Tibial nerve (tissue), 4 donors: ENCODE measurements around the gene SDF2L1. TPM values are rescaled to one million over a fixed set of nuclear protein-coding genes. Genes with fewer than 3 reads are reported as not detected.

Source experiments
- DNase-seq, 2 donors: peaks; one replicate each; pipeline ENCODE4 v3.0.0-alpha.2; 2019; ENCODE audit warnings: low spot score in 2 of 2
- H3K27ac ChIP-seq, 4 donors: fragments of 200-600 bp; sonication (generic) in 3 of 4; one replicate each; pipeline ENCODE4 v1.5.1; 2017 to 2019; ENCODE audit warnings: mild to moderate bottlenecking in 1 of 4
- H3K27me3 ChIP-seq, 2 donors: fragments of 200-600 bp; sonication (generic) in 1 of 2; one replicate each; pipeline versions ENCODE4 v1.5.1 to v1.6.0; 2017 to 2019
- H3K36me3 ChIP-seq, 3 donors: fragments of 200-600 bp; sonication (generic); one replicate each; pipeline ENCODE4 v1.5.1; 2018 to 2019
- H3K4me1 ChIP-seq, 4 donors: fragments of 200-600 bp; sonication (generic) in 3 of 4; one replicate each; pipeline ENCODE4 v1.5.1; 2017 to 2019
- H3K4me3 ChIP-seq, 4 donors: fragments of 200-600 bp; sonication (generic) in 3 of 4; one replicate each; pipeline ENCODE4 v1.5.1; 2017 to 2019; ENCODE audit warnings: mild to moderate bottlenecking in 1 of 4, moderate library complexity in 1 of 4
- H3K9me3 ChIP-seq, 4 donors: fragments of 200-600 bp; sonication (generic) in 3 of 4; one replicate each; pipeline ENCODE4 v1.5.1; 2017 to 2019
- EP300 ChIP-seq, 2 donors: sonication (generic); formaldehyde crosslinking; IDR thresholded peaks; one replicate each; pipeline ENCODE4 v1.6.1; 2017; ENCODE audit warnings: antibody characterized with exemption in 2 of 2, mild to moderate bottlenecking in 1 of 2
- POLR2A ChIP-seq, 2 donors: fragments of 450-650 bp; IDR thresholded peaks; one replicate each; pipeline ENCODE4 v1.6.1; 2017; ENCODE audit warnings: antibody characterized with exemption in 2 of 2, mild to moderate bottlenecking in 2 of 2, moderate library complexity in 2 of 2
- WGBS, 2 donors: methylation state at CpG; one replicate each; pipeline ENCODE4 v1.1.5; 2018; 5-methylcytosine and 5-hydroxymethylcytosine counted together
- total RNA-seq, 4 donors: library from RNA; depleted of rRNA; stranded (reverse); fragments of >200 nt; gene quantifications; one replicate each; pipeline ENCODE4 v1.1.0, GENCODE V29; 2016
- TF ChIP-seq, protein P1 (sequence below), 5 experiments: fragments of 200-600 bp in 3 of 5; fragments of 450-650 bp in 2 of 5; sonication (generic) in 3 of 5; IDR thresholded peaks; one replicate each; pipeline ENCODE4 v1.5.1; 2016 to 2019; ENCODE audit warnings: antibody characterized with exemption in 5 of 5, mild to moderate bottlenecking in 3 of 5, moderate library complexity in 2 of 5

SDF2L1 gene
- total RNA-seq, 4 donors from 2014 or later = 11.4 to 62.7 (median 31.5) TPM

DNA sequence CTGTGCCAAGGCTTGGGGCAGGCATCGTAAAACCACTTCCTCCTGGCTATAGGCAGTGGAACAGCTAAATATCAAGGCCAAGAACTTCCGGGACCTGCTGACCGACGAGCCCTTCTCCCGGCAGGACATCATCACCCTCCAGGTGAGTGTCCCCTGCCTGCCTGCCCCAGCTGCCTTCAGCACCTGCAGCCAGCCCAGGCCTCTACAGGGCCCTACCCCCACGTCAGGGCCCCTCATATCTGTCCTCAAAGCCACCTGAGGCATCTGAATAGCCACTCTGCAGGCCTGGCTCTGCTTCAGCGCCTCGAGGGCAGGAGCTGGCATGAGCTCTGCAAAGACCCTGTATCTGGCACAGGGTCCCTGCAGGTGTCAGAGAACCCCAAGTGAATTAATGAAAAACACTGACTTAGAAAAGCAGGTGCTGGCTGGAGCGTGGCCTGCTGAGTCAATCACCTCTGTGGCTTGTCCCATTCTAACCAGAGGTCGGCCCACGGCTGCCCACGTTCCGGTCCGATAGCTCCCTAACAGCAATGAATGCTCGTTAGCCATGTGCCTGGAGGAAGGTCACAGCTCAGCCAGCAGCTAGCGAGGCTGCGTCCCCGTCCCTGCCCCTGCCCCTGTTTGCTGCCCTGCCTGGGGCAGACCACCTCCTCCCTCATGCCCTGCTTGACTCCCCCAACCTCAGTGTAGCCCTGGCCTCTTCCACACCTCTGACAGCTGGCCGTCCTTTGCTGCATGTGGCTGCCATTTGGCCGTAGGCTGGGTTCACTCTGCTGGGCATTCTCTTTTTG lies 40.5 kb downstream of the SDF2L1 start:
- Histone ChIP-seq H3K4me3 (no peak overlapping the region), H3K27me3 (no peaks in the 10 kb centered on the region), H3K27ac (no peak overlapping the region), H3K4me1 (no peaks in the 10 kb centered on the region), H3K9me3 (no peaks in the 10 kb centered on the region), H3K36me3 (peaks cover 2 to 86% (median 9%) of the 10 kb centered on the region in 3 donors)
- TF ChIP-seq, protein P1, sequence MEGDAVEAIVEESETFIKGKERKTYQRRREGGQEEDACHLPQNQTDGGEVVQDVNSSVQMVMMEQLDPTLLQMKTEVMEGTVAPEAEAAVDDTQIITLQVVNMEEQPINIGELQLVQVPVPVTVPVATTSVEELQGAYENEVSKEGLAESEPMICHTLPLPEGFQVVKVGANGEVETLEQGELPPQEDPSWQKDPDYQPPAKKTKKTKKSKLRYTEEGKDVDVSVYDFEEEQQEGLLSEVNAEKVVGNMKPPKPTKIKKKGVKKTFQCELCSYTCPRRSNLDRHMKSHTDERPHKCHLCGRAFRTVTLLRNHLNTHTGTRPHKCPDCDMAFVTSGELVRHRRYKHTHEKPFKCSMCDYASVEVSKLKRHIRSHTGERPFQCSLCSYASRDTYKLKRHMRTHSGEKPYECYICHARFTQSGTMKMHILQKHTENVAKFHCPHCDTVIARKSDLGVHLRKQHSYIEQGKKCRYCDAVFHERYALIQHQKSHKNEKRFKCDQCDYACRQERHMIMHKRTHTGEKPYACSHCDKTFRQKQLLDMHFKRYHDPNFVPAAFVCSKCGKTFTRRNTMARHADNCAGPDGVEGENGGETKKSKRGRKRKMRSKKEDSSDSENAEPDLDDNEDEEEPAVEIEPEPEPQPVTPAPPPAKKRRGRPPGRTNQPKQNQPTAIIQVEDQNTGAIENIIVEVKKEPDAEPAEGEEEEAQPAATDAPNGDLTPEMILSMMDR (IDR thresholded peaks at IDR 0.05) = no peak
- TF ChIP-seq EP300 (IDR thresholded peaks at IDR 0.05) (no peak), POLR2A (IDR thresholded peaks at IDR 0.05) (no peak)
- no peak for DNase-seq
- 85 to 95% methylated on average over 17 to 19 of the region's 20 CpGs for WGBS, 2 donors

GRCh38 chr22:21683401-21683811 lies 41.3 kb downstream of the SDF2L1 start:
- Histone ChIP-seq H3K27ac (no peak overlapping the region), H3K4me1 (no peaks in the 10 kb centered on the region), H3K27me3 (no peaks in the 10 kb centered on the region), H3K4me3 (no peak overlapping the region), H3K9me3 (no peaks in the 10 kb centered on the region), H3K36me3 (peaks cover 2 to 86% (median 10%) of the 10 kb centered on the region in 3 donors)
- DNase-seq = no peak
- WGBS, 2 donors = 92 to 95% methylated on average over 6 to 7 of the region's 7 CpGs
- TF ChIP-seq, protein P1 (IDR thresholded peaks at IDR 0.05) = no peak
- TF ChIP-seq EP300 (IDR thresholded peaks at IDR 0.05) = no peak
- no peak for TF ChIP-seq POLR2A (IDR thresholded peaks at IDR 0.05)

DNA sequence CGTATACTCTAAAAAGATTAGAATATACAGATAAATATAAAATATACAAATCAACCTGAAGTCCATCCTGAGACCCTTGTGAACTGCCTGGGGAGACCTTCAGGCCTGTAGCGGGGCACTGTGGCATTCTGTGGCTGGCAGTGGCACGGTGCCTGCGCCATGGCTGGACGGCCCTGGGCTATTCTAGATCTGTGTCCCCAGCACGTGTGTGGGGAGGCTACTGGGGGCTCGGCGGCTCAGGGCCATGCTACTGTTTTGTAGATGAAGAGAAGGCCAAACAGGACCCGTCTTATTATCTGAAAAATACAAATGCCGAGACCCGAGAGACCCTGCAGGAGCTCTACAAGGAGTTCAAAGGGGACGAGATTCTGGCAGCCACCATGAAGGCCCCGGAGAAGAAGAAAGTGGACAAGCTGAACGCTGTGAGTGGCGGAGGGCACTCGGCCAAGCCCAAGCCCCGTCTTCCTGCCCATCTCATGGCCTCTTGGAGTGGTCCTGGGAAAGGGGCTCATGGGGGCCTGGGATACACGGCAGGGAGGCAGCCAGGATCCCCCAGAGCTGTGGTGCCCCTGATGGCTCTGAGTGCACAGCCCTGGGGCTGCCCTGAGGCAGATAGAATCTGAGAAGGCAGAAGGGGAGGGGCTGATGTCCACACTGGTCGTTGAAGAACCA lies 42.5 kb downstream of the SDF2L1 start:
- H3K27me3 ChIP-seq = no peaks in the 10 kb centered on the region
- H3K9me3 ChIP-seq = no peaks in the 10 kb centered on the region
- WGBS, 2 donors = 87 to 88% methylated on average over 15 to 19 of the region's 19 CpGs
- no peak overlapping the region for H3K27ac ChIP-seq
- peaks cover 2 to 95% (median 10%) of the 10 kb centered on the region in 3 donors for H3K36me3 ChIP-seq
- TF ChIP-seq EP300 (IDR thresholded peaks at IDR 0.05) = no peak
- TF ChIP-seq, protein P1 (IDR thresholded peaks at IDR 0.05) = no peak
- TF ChIP-seq POLR2A (IDR thresholded peaks at IDR 0.05) = no peak
- H3K4me3 ChIP-seq = no peak overlapping the region
- no peaks in the 10 kb centered on the region for H3K4me1 ChIP-seq
- DNase-seq = no peak

GRCh38 chr22:21685164-21685513 lies 43.0 kb downstream of the SDF2L1 start:
- DNase-seq = no peak
- H3K27ac ChIP-seq = no peak overlapping the region
- no peak overlapping the region for H3K4me3 ChIP-seq
- H3K27me3 ChIP-seq = no peaks in the 10 kb centered on the region
- no peaks in the 10 kb centered on the region for H3K9me3 ChIP-seq
- H3K36me3 ChIP-seq = peaks cover 2 to 95% (median 10%) of the 10 kb centered on the region in 3 donors
- WGBS, 2 donors = 92 to 96% methylated on average over 7 of the region's 8 CpGs
- H3K4me1 ChIP-seq = peaks cover 0 to 1% (median 0%) of the 10 kb centered on the region in 4 donors
- TF ChIP-seq, protein P1 (IDR thresholded peaks at IDR 0.05) = no peak
- no peak for TF ChIP-seq EP300 (IDR thresholded peaks at IDR 0.05)
- no peak for TF ChIP-seq POLR2A (IDR thresholded peaks at IDR 0.05)

GRCh38 chr22:21686193-21686608 lies 44.1 kb downstream of the SDF2L1 start:
- H3K36me3 ChIP-seq = peaks cover 2 to 90% (median 10%) of the 10 kb centered on the region in 3 donors
- H3K4me1 ChIP-seq = peaks cover 0 to 8% (median 0%) of the 10 kb centered on the region in 4 donors
- H3K4me3 ChIP-seq = no peak overlapping the region
- 94 to 97% methylated on average over 4 to 8 of the region's 8 CpGs for WGBS, 2 donors
- DNase-seq = no peak
- H3K9me3 ChIP-seq = no peaks in the 10 kb centered on the region
- no peaks in the 10 kb centered on the region for H3K27me3 ChIP-seq
- H3K27ac ChIP-seq = no peak overlapping the region
- no peak for TF ChIP-seq POLR2A (IDR thresholded peaks at IDR 0.05)
- TF ChIP-seq, protein P1 (IDR thresholded peaks at IDR 0.05) = no peak
- TF ChIP-seq EP300 (IDR thresholded peaks at IDR 0.05) = no peak
